Muscle layer of duodenum (tissue), 2 donors: ENCODE data around the gene ANKS1B.

Source experiments
- H3K27ac ChIP-seq: one replicate; pipeline ENCODE4 v1.7.0; 2013; ENCODE audit warnings: mild to moderate bottlenecking, low read length
- H3K27me3 ChIP-seq: one replicate; pipeline ENCODE4 v1.7.0; 2013; ENCODE audit warnings: low read depth, mild to moderate bottlenecking, control low read depth, low read length
- H3K36me3 ChIP-seq, 2 donors: one replicate each; pipeline ENCODE4 v1.7.0; 2013; ENCODE audit warnings: low read length in 2 of 2, control low read depth in 1 of 2, mild to moderate bottlenecking in 1 of 2; ENCODE audit not compliant: insufficient read depth in 2 of 2, control insufficient read depth in 1 of 2
- H3K4me1 ChIP-seq, 2 donors: one replicate each; pipeline ENCODE4 v1.7.0; 2013; ENCODE audit warnings: low read length in 2 of 2, mild to moderate bottlenecking in 2 of 2, control low read depth in 1 of 2, moderate library complexity in 1 of 2; ENCODE audit not compliant: insufficient read depth in 2 of 2, control insufficient read depth in 1 of 2
- H3K4me3 ChIP-seq, 2 donors: one replicate each; pipeline ENCODE4 v1.7.0; 2013; ENCODE audit warnings: low read length in 2 of 2, low read depth in 1 of 2, mild to moderate bottlenecking in 1 of 2
- H3K9me3 ChIP-seq, 2 donors: one replicate each; pipeline ENCODE4 v1.7.0; 2013; ENCODE audit warnings: low read length in 2 of 2, control low read depth in 1 of 2, mild to moderate bottlenecking in 1 of 2; ENCODE audit not compliant: control insufficient read depth in 1 of 2
- donor health status: healthy.

ANKS1B gene

GRCh38 chr12:99302874-99303273, 681.9 kb downstream of the ANKS1B start:
- Histone ChIP-seq H3K27me3 (no peaks in the 10 kb centered on the region), H3K9me3 (no peaks in the 10 kb centered on the region), H3K4me3 (no peak overlapping the region), H3K36me3 (peaks cover 0 to 4% of the 10 kb centered on the region in 2 donors), H3K4me1 (no peaks in the 10 kb centered on the region), H3K27ac (no peak overlapping the region)

- Histone ChIP-seq H3K4me3 (no peak overlapping the region), H3K36me3 (peaks cover 0 to 6% of the 10 kb centered on the region in 2 donors), H3K27ac (no peak overlapping the region), H3K9me3 (peaks cover 0 to 10% of the 10 kb centered on the region in 2 donors), H3K4me1 (no peaks in the 10 kb centered on the region), H3K27me3 (no peaks in the 10 kb centered on the region)
Measured at GRCh38 chr12:99287136-99287535, 697.6 kb downstream of the ANKS1B start.

GRCh38 chr12:99284161-99284560, 700.6 kb downstream of the ANKS1B start:
- Histone ChIP-seq H3K9me3 (no peaks in the 10 kb centered on the region), H3K36me3 (peaks cover 0 to 6% of the 10 kb centered on the region in 2 donors), H3K4me3 (no peak overlapping the region), H3K27me3 (no peaks in the 10 kb centered on the region), H3K27ac (no peak overlapping the region), H3K4me1 (no peaks in the 10 kb centered on the region)

GRCh38 chr12:99282624-99283023, 702.1 kb downstream of the ANKS1B start:
- Histone ChIP-seq H3K27ac (no peak overlapping the region), H3K4me1 (no peaks in the 10 kb centered on the region), H3K27me3 (no peaks in the 10 kb centered on the region), H3K9me3 (no peaks in the 10 kb centered on the region), H3K4me3 (no peak overlapping the region), H3K36me3 (peaks cover 0 to 6% of the 10 kb centered on the region in 2 donors)

- Histone ChIP-seq H3K27me3 (no peaks in the 10 kb centered on the region), H3K4me1 (no peaks in the 10 kb centered on the region), H3K4me3 (no peak overlapping the region), H3K27ac (no peak overlapping the region), H3K9me3 (no peaks in the 10 kb centered on the region), H3K36me3 (peaks cover 0 to 6% of the 10 kb centered on the region in 2 donors)
Measured at GRCh38 chr12:99282086-99282485, 702.6 kb downstream of the ANKS1B start.

- no peaks in the 10 kb centered on the region for H3K4me1 ChIP-seq
- H3K9me3 ChIP-seq = no peaks in the 10 kb centered on the region
- H3K4me3 ChIP-seq = no peak overlapping the region
- no peaks in the 10 kb centered on the region for H3K27me3 ChIP-seq
- H3K27ac ChIP-seq = no peak overlapping the region
- peaks cover 0 to 1% of the 10 kb centered on the region in 2 donors for H3K36me3 ChIP-seq
Measured at GRCh38 chr12:99281277-99281676, 703.5 kb downstream of the ANKS1B start.

GRCh38 chr12:99278899-99279298, 705.8 kb downstream of the ANKS1B start:
- no peak overlapping the region for H3K4me3 ChIP-seq

GRCh38 chr12:99277591-99278379, 707.0 kb downstream of the ANKS1B start:
- H3K9me3 ChIP-seq = no peaks in the 10 kb centered on the region
- H3K4me1 ChIP-seq = no peaks in the 10 kb centered on the region
- no peak overlapping the region for H3K4me3 ChIP-seq
- no peaks in the 10 kb centered on the region for H3K36me3 ChIP-seq
- no peak overlapping the region for H3K27ac ChIP-seq
- no peaks in the 10 kb centered on the region for H3K27me3 ChIP-seq

More at GRCh38 chr12:99278899-99279298, 705.8 kb downstream of the ANKS1B start:
- Histone ChIP-seq H3K4me1 (no peaks in the 10 kb centered on the region), H3K9me3 (no peaks in the 10 kb centered on the region), H3K36me3 (no peaks in the 10 kb centered on the region), H3K27me3 (no peaks in the 10 kb centered on the region), H3K27ac (no peak overlapping the region)

- Histone ChIP-seq H3K4me1 (no peaks in the 10 kb centered on the region), H3K27me3 (no peaks in the 10 kb centered on the region), H3K27ac (no peak overlapping the region), H3K36me3 (no peaks in the 10 kb centered on the region), H3K9me3 (peaks cover 0 to 4% of the 10 kb centered on the region in 2 donors), H3K4me3 (no peak overlapping the region)
Measured at GRCh38 chr12:99271071-99271470, 713.7 kb downstream of the ANKS1B start.

GRCh38 chr12:99267038-99267437, 717.7 kb downstream of the ANKS1B start:
- Histone ChIP-seq H3K4me1 (no peaks in the 10 kb centered on the region), H3K27me3 (no peaks in the 10 kb centered on the region), H3K36me3 (no peaks in the 10 kb centered on the region), H3K27ac (no peak overlapping the region), H3K9me3 (peaks cover 0 to 4% of the 10 kb centered on the region in 2 donors), H3K4me3 (no peak overlapping the region)

- no peak overlapping the region for H3K4me3 ChIP-seq
- no peak overlapping the region for H3K27ac ChIP-seq
- no peaks in the 10 kb centered on the region for H3K27me3 ChIP-seq
- no peaks in the 10 kb centered on the region for H3K4me1 ChIP-seq
- H3K36me3 ChIP-seq = no peaks in the 10 kb centered on the region
- no peaks in the 10 kb centered on the region for H3K9me3 ChIP-seq
Measured at GRCh38 chr12:99265648-99266047, 719.1 kb downstream of the ANKS1B start.

- peaks cover 0 to 6% of the 10 kb centered on the region in 2 donors for H3K4me1 ChIP-seq
- H3K36me3 ChIP-seq = no peaks in the 10 kb centered on the region
- H3K27me3 ChIP-seq = no peaks in the 10 kb centered on the region
- no peaks in the 10 kb centered on the region for H3K9me3 ChIP-seq
- no peak overlapping the region for H3K27ac ChIP-seq
- no peak overlapping the region for H3K4me3 ChIP-seq
Measured at GRCh38 chr12:99261256-99261655, 723.5 kb downstream of the ANKS1B start.
